Measurements from ENCODE around the gene PTH2R.
"Not testable (repeated sequence)": the region's sequence is repeated elsewhere in the genome, so short reads cannot be mapped to it uniquely, and the experiment has no call there.

The PTH2R gene

DNA sequence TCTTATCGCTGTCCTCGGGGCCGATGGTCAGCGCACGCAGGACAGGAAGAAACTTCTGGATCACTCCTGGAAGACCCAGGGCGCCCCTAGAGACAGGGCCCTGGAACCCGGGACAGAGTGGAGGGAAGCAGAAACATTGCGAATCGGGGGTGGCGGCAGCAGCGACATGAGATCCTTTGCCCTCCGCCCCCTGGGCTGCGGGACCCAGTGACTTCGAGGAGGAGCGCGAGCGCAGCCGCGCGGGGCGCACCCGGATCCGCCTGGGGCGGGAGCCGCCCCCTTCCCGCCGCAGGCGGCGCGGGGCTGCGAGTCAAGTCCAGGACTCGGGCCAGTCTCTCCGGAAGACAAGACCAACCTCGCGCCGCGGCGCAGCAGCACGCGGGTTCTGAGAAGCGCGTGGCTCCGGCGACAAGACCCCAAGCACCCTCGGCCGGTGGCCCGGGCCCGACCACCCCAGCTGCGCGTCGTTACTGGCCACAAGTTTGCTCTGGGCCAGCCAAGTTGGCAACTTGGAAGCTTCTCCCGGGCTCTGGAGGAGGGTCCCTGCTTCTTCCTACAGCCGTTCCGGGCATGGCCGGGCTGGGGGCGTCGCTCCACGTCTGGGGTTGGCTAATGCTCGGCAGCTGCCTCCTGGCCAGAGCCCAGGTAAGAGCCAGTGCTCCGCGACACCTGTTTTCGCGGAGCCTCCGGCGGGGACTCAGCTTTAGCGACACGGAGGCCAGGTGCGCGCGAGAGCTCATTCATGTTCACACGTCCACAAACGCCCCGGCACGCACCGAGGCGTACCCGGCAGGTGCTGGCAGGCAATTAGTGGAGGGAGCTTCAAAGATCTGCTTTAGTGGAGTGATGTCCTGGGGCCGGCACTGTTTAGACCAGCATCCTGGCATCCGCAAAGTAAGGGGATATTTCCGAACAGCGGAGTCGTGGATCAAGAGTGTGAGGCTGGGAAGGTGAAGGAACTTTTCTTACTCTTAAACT is at the start of gene PTH2R:
PTH2R (plus strand) TSS at position 319 of the 978 bp plus-strand sequence; CDS start at position 571, 252 bp downstream.
- no peak for DNase-seq

GRCh38 chr2:208356846-208357574 is 49.6 kb upstream of the PTH2R start:
- DNase-seq = no peak

GRCh38 chr2:208358758-208359631 is 47.6 kb upstream of the PTH2R start:
- peak; percentile 64 for DNase-seq

- DNase-seq = peak; percentile 66
Observed at GRCh38 chr2:208359632-208359986, 47.0 kb upstream of the PTH2R start.

DNA sequence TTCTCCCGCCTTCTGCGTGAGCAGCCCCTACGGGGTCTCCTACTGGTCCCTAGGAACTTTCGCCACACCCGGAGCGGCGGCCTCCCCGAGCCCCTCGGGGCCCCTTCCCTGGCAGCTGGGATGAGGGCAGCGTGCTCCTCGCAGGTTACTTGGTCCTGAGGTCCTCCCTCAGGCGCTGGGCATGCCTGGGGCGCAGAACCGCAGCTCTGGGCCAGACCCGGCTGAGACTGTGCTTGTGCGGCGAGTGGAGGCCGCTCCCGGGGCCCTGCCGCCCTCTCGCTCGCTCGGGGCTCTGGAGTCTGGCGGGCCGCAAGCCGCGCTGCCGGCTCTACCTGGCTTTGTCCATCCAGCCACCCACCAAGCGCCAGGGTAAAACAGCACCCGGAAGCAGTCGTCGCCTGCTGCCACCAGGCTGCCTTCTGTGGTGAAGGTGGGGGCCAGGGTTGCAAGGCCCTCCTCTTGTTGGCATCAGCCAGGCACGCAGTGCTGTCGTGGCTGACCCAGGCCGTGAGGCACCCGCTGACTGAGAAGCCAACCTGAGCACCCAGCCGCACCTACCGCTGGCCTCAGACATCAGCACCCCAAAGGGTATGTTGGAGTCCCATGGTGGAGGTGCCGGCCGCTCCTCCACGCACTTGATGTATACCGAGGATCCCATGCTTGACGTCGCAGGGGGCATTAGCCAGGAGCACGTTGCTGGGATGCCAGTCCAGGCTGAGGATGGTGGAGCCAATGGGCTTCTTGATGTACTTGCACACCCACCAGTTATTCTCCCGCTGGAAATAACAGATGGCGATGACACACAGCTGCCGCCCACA is 46.1 kb upstream of the PTH2R start:
- no peak for DNase-seq

- no peak for DNase-seq
Observed at GRCh38 chr2:208361077-208361441, 45.5 kb upstream of the PTH2R start.

DNA sequence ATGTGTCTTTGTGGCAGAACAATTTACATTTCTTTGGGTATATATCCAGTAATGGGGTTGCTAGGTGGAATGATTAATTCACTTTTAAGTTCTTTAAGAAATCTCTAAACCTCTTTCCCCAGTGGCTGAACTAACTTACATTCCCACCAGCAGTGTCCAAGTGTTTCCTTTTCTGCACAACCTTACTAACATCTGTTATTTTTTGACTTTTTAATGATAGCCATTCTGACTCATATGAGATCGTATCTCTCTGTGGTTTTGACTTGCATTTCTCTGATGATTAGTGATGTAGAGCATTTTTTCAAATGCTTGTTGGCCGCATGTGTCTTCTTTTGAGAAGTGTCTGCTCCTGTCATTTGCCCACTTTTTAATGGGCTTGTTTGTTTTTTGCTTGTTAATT is 43.1 kb upstream of the PTH2R start:
- DNase-seq = no peak

GRCh38 chr2:208366215-208367127 is 40.1 kb upstream of the PTH2R start:
- DNase-seq = no peak

DNA sequence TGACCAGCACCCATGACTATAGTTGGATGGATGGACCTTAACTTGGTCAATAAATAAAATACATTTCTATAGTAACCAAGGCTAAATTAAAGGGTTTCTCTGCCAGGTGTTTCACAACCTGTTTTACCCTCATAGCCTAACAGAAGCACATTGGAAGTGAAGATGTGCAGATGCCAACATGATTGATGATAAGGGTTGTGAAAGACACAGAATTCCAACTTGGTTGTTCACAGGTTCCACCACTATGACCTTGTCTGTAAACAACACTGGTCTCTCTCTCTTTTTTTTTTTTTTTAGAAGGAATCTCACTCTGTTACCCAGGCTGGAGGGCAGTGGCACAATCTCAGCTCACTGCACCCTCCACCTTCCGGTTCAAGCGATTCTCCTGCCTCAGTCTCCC is 37.5 kb upstream of the PTH2R start:
- no peak for DNase-seq

DNA sequence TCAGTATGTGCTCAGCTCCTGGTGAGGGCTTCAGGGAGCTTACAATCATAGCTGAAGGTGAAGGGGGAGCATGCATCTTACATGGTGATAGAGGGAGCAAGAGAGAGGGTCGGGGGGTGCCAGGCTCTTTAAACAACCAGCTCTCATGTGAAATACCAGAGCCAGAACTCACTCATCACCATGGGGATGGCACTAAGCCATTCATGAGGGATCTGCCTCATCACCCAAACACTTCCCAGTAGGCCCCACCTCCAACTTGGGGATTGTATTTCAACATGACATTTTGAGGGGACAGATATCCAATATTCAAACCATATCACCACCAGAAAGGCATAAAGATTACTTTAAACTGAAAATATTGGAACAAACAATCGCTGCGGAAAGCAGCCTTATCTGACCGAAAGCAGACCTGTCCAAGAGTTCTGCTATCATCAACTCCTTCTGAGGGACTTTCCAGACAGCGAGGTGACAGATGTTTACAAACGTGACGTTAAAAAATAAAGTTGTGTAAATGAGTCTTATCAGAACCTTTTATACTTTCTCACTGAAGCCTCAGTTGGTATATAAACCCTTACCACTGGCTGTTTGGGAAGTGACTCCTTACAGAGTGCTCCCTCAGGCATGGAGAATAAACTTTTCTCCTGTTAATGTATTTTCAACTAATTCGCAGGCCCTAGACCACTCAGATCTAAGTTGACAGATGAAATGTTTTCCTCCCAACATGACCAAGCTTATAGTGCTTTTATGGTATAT is 35.5 kb upstream of the PTH2R start:
- no peak for DNase-seq

GRCh38 chr2:208371634-208371935 is 35.0 kb upstream of the PTH2R start:
- DNase-seq = no peak

DNA sequence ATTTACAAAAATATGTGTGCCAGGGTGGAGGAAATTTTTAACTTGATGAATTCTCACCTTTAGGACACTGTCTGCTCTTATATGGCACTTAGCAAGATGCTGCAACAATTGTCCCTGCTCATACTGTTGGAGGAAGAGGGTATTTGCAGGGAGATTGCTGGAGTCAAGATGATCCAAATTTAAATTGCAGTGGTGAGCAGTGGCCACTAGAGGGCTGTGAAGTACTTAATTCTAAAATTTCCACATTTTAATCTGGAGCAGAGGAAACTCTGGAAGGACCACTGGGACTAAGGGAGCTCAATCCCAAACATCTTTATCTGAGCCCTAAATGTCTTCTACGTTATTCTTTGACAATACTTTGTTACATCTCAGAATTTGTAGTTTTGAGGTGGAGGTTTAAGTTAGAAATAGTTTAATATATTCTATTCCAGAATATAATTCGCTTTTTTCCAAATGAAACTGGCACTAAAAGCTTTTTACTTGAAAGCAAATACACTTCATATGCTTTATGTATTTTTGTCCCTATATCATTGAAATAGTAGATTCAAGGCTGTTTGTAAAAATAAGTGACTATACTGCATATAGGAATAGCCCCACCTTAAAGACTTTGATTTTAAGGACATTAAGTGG is 33.0 kb upstream of the PTH2R start:
- DNase-seq = no peak

GRCh38 chr2:208375491-208376068 is 31.0 kb upstream of the PTH2R start:
- DNase-seq = no peak

- not testable (repeated sequence) for DNase-seq
Observed at GRCh38 chr2:208377344-208377860, 29.2 kb upstream of the PTH2R start.

DNA sequence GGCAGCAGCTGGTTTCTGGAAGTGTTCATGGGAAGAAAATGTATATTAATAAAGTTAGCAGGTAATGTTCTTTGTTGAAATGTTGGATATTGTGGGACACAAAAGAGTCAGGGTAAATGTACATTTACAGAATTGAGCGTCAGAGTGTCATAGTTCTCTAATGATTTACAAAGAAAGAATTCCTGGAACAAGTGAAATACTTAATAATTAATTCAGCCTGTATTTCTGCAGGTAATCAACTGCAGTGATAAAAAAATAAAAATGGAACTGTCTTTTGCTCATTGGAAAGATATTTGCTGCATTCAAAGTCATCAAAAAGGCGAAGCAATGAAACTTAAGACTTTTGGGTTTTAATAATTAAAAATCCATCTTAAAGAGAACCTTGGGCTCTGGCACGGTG is 27.4 kb upstream of the PTH2R start:
- no peak for DNase-seq

- no peak for DNase-seq
Observed at GRCh38 chr2:208384637-208385036, 22.0 kb upstream of the PTH2R start.

DNA sequence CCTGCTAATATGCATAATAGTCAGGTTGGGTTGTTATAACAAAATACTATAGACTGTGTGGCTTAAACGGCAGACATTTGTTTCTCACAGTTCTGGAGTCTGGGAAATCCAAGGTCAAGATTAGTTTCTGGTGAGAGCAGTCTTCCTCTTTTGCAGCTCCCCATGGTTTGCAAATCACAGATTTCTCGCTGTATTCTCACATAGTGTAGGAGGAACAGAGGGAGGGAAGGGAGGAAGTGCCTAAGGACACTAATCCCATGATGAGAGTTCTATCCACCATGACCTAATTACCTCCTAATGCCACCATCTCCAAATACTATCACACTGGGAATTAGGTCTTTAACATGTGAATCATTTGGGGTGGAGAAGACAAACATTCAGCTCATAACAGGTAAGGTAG is 20.1 kb upstream of the PTH2R start:
- DNase-seq = no peak

GRCh38 chr2:208389940-208390339 is 16.7 kb upstream of the PTH2R start:
- no peak for DNase-seq

DNA sequence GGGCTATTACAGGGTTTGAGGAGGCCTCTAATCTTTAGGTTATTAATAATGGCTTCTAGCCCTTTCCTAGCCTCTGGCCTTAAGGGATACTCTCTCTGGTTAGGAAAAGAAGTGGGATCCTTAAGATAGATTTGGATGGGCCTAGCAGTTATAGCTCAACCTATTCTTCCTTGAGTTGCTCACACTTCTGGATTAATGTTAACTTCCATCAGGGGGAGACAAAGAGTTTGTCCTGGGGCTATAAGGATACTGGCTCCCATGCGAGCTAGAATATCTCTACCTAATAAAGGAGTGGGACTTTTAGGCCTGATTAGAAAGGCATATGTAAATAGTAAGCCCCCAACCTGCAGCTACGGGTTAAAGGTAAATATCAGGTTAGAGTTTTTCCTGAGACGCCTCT is 14.3 kb upstream of the PTH2R start:
- DNase-seq = no peak

Data from GOT3 (cell line).